ENCODE measurements around the gene DDRGK1. TPM values are rescaled to one million over a fixed set of nuclear protein-coding genes. Genes with fewer than 3 reads are reported as not detected.
A peak's percentile ranks its signal among the peaks of the same experiment; 100 is the strongest.

DDRGK1 gene
- total RNA-seq = 10 to 100 TPM; 60.9 to 90.9 TPM

DNA sequence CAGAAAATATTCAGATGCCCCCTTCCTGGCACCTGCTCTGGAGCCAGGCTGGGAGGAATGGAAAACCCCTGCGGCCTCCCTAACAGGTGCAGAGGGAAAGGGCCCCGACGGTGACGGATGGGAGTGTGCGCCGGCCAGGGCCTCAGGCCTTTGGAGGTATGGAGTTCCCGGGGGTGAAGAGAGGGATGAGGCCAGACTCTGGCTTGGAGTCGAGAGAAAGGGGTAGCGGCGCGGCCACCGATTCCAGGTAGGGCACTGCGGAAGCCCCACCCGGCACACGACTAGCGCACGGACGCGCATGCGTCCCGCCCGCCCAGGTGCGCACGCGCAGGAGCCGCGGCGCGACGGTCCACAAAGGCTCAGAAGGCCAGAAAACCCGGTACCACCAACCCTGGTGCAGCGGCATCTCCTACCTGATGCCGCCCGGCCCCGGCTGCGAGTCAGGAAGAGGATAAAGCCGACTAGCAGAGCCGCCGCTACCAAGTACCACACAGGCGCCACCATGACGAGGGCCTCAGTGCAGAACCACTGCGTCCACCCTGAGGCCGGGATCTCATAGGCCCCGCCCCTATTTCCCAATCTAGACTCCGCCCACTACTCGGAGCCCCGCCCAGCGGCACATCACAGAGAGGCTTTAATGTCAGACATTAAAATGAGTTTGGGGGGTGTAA is at the start of gene DDRGK1:
DDRGK1 (minus strand) TSS at position 559 of the 671 bp plus-strand sequence; CDS start at position 504, 55 bp downstream.
- H3K27me3 ChIP-seq (replicated peaks; ENCODE audit: insufficient read depth) = no peaks in the 10 kb centered on the region
- TF ChIP-seq, protein P1, sequence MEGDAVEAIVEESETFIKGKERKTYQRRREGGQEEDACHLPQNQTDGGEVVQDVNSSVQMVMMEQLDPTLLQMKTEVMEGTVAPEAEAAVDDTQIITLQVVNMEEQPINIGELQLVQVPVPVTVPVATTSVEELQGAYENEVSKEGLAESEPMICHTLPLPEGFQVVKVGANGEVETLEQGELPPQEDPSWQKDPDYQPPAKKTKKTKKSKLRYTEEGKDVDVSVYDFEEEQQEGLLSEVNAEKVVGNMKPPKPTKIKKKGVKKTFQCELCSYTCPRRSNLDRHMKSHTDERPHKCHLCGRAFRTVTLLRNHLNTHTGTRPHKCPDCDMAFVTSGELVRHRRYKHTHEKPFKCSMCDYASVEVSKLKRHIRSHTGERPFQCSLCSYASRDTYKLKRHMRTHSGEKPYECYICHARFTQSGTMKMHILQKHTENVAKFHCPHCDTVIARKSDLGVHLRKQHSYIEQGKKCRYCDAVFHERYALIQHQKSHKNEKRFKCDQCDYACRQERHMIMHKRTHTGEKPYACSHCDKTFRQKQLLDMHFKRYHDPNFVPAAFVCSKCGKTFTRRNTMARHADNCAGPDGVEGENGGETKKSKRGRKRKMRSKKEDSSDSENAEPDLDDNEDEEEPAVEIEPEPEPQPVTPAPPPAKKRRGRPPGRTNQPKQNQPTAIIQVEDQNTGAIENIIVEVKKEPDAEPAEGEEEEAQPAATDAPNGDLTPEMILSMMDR (IDR thresholded peaks at IDR 0.05) = no peak
- peak within 1 kb of the TSS; percentile 78 to 88 for H3K27ac ChIP-seq

DNA sequence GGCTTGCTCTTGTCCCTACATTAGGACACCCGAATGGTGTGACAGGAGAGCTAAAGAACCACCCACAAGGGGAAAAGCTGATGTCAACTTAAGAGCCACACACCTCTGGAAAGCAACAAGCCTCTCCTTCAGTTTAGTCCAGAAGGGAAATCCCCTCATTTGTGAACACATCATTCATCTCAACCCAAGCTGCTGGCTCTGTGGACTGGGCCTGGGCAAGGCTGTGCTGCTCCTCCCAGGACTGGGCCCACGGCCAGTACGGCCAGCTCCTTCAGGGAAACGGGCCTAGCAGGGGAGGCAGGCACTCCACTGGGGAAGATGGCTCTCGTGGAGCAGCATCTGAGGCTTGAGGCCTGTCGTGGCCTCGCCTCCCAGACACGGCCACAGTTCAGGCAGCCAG is 47.3 kb upstream of the DDRGK1 start:
- TF ChIP-seq, protein P1 (IDR thresholded peaks at IDR 0.05) = no peak
- no peaks in the 10 kb centered on the region for H3K9me3 ChIP-seq
- H3K4me1 ChIP-seq (ENCODE audit: control insufficient read depth in 1 of 2, low read depth in 2 of 2) = peaks cover 7 to 18% of the 10 kb centered on the region in 2 donors
- DNase-seq (ENCODE audit: low spot score) (no peak), ATAC-seq (ENCODE audit: insufficient number of reproducible peaks, low FRiP score, low read depth) (no peak)
- H3K27me3 ChIP-seq (replicated peaks; ENCODE audit: insufficient read depth) = no peaks in the 10 kb centered on the region
- H3K4me3 ChIP-seq = no peak overlapping the region
- peaks cover 46% of the 10 kb centered on the region for H3K36me3 ChIP-seq
- no peak overlapping the region for H3K27ac ChIP-seq

More for the DNA sequence above, at the start of gene DDRGK1:
- no peaks in the 10 kb centered on the region for H3K9me3 ChIP-seq
- peaks cover 3 to 23% of the 10 kb centered on the region in 2 donors for H3K4me1 ChIP-seq (ENCODE audit: control insufficient read depth in 1 of 2, low read depth in 2 of 2)
- peaks cover 14% of the 10 kb centered on the region for H3K36me3 ChIP-seq
- DNase-seq (ENCODE audit: low spot score) (peak; percentile 58), ATAC-seq (ENCODE audit: insufficient number of reproducible peaks, low FRiP score, low read depth) (peak; percentile 82)
- peak within 1 kb of the TSS; percentile 84 for H3K4me3 ChIP-seq

DNA sequence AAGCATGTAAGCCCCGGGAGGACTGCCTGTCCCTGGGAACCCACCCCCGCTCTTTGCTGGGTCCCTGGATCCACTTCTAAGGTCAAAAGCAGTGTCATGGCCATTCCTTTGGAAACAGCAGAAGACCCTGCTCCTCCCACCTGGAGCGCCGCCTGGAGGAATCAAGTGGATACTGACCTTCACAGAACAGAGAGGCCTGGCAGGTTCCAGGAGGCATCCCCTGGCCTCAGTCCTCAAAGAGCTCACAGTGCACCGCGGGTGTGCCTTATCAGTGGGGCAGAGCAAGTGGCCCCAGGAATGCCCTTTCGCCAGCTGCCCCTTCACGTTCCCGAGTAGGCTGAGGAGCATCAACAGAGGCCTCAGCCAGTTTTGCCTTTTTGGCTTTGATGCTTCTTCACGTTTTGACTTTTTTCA is 45.6 kb upstream of the DDRGK1 start:
- TF ChIP-seq, protein P1 (IDR thresholded peaks at IDR 0.05) = no peak
- H3K4me1 ChIP-seq (ENCODE audit: control insufficient read depth in 1 of 2, low read depth in 2 of 2) = peaks cover 7 to 18% of the 10 kb centered on the region in 2 donors
- H3K27ac ChIP-seq = no peak overlapping the region
- peaks cover 31% of the 10 kb centered on the region for H3K36me3 ChIP-seq
- no peaks in the 10 kb centered on the region for H3K9me3 ChIP-seq
- H3K4me3 ChIP-seq = no peak overlapping the region
- ATAC-seq (ENCODE audit: insufficient number of reproducible peaks, low FRiP score, low read depth) (no peak), DNase-seq (ENCODE audit: low spot score) (no peak)
- no peaks in the 10 kb centered on the region for H3K27me3 ChIP-seq (replicated peaks; ENCODE audit: insufficient read depth)

DNA sequence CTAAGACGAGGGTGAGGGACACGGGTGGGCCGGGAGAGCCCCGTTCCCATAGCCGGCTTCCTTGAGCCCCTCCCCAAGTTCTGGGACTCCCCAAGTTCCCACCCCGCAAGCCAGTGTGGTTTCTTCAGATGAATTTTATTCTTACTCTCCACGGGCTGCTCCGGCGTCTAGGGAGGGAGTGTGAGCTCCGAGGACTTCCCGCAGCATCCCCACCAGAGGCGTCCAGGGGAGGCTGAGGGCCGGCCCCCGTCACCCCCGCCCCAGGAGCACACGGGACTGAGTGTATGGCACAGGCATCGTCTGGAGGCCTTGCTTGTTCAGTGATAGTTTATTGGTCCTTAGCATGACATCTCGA is 44.5 kb upstream of the DDRGK1 start:
- ATAC-seq (ENCODE audit: insufficient number of reproducible peaks, low FRiP score, low read depth) = no peak
- Histone ChIP-seq H3K4me1 (ENCODE audit: control insufficient read depth in 1 of 2, low read depth in 2 of 2) (peaks cover 7 to 18% of the 10 kb centered on the region in 2 donors), H3K36me3 (peaks cover 23% of the 10 kb centered on the region), H3K27ac (no peak overlapping the region), H3K4me3 (peak overlapping the region; percentile 35), H3K9me3 (no peaks in the 10 kb centered on the region), H3K27me3 (replicated peaks; ENCODE audit: insufficient read depth) (no peaks in the 10 kb centered on the region)
- TF ChIP-seq, protein P1 (IDR thresholded peaks at IDR 0.05) = no peak
- no peak for DNase-seq (ENCODE audit: low spot score)

DNA sequence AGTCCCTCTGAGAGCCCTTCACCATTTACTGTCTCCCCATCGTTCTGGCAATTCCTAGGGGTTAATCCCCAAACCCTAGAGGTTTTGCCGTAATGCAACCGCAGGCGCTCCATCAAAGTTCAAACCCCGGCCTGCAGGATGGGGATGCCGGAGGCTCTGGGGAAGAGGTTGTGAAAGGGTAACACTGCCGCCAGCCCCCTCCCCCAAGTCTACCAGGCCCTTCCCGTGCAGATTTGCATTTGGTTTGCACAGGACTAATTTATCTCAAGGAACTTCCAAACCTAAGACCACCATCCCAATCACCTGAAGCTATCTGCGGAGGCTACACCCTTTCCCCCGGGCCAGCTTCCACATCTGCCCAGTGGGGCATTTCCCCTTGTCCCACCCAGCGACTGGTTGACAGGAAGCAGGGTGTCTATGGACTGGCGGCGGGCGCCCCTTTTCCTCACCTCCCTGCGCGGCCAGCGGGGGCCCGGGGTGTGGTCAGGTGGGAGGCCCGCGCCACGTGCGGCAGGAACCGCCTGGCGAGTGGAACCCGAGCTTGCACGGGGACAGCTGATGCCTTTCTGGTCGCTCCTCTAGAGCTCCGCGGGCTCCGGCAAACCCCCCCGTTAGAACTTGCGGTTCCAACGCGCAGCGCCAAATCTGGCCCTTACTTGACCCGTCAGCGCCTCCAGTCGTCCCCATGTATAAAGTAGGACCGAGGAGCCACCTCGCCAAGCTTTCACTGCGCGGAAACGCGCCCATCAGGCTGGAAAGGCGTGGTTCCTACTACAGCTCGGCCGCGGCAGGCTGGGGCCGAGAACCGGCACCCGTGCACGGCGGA is 43.9 kb upstream of the DDRGK1 start:
- H3K4me3 ChIP-seq = peak overlapping the region; percentile 35
- H3K27ac ChIP-seq = no peak overlapping the region
- H3K9me3 ChIP-seq = no peaks in the 10 kb centered on the region
- H3K27me3 ChIP-seq (replicated peaks; ENCODE audit: insufficient read depth) = no peaks in the 10 kb centered on the region
- ATAC-seq (ENCODE audit: insufficient number of reproducible peaks, low FRiP score, low read depth) (no peak), DNase-seq (ENCODE audit: low spot score) (no peak)
- peaks cover 7 to 18% of the 10 kb centered on the region in 2 donors for H3K4me1 ChIP-seq (ENCODE audit: control insufficient read depth in 1 of 2, low read depth in 2 of 2)
- H3K36me3 ChIP-seq = peaks cover 17% of the 10 kb centered on the region
- TF ChIP-seq, protein P1 (IDR thresholded peaks at IDR 0.05) = no peak
